HEK293 (cell line): ENCODE measurements around the gene GRK2.
A peak's percentile ranks its signal among the peaks of the same experiment; 100 is the strongest.

Source experiments
- ELK4 ChIP-seq: IDR thresholded peaks from 2 replicates; pipeline ENCODE4 v1.6.1; 2011; ENCODE audit warnings: mild to moderate bottlenecking, low read depth, low read length, borderline replicate concordance
- IKZF3 ChIP-seq: fragments of 450-650 bp; IDR thresholded peaks from 2 replicates; pipeline ENCODE4 v1.5.0; 2018; ENCODE audit warnings: missing biosample characterization, mild to moderate bottlenecking, missing genetic modification characterization, moderate library complexity
- INSM2 ChIP-seq: fragments of 450-650 bp; formaldehyde crosslinking; IDR thresholded peaks from 2 replicates; pipeline ENCODE4 v1.5.1; 2016; ENCODE audit warnings: missing biosample characterization, missing genetic modification characterization
- KLF10 ChIP-seq: fragments of 450-650 bp; IDR thresholded peaks from 2 replicates; pipeline ENCODE4 v1.5.1; 2018; ENCODE audit warnings: missing biosample characterization, mild to moderate bottlenecking, missing genetic modification characterization
- KLF16 ChIP-seq: fragments of 450-650 bp; formaldehyde crosslinking; IDR thresholded peaks from 2 replicates; pipeline ENCODE4 v1.5.1; 2017; ENCODE audit warnings: missing biosample characterization, missing genetic modification characterization
- REPIN1 ChIP-seq: fragments of 450-650 bp; formaldehyde crosslinking; IDR thresholded peaks from 2 replicates; pipeline ENCODE4 v1.5.1; 2017; ENCODE audit warnings: missing biosample characterization, missing genetic modification characterization, low read depth
- TSHZ1 ChIP-seq: fragments of 450-650 bp; formaldehyde crosslinking; IDR thresholded peaks from 2 replicates; pipeline ENCODE4 v1.5.1; 2016; ENCODE audit warnings: missing biosample characterization, missing genetic modification characterization, borderline replicate concordance
- ZBTB26 ChIP-seq: fragments of 450-650 bp; formaldehyde crosslinking; optimal IDR thresholded peaks from 2 replicates; pipeline ENCODE3; 2016; ENCODE audit warnings: missing biosample characterization, mild to moderate bottlenecking, missing genetic modification characterization
- ZBTB48 ChIP-seq: fragments of 450-650 bp; formaldehyde crosslinking; IDR thresholded peaks from 2 replicates; pipeline ENCODE4 v1.5.1; 2016; ENCODE audit warnings: missing biosample characterization, missing genetic modification characterization
- ZFP37 ChIP-seq: fragments of 450-650 bp; formaldehyde crosslinking; IDR thresholded peaks from 2 replicates; pipeline ENCODE4 v1.5.1; 2016; ENCODE audit warnings: missing biosample characterization, missing genetic modification characterization
- ZNF175 ChIP-seq: fragments of 450-650 bp; formaldehyde crosslinking; IDR thresholded peaks from 2 replicates; pipeline ENCODE4 v1.5.1; 2016; ENCODE audit warnings: missing biosample characterization, missing genetic modification characterization
- ZNF18 ChIP-seq: fragments of 450-650 bp; formaldehyde crosslinking; IDR thresholded peaks from 2 replicates; pipeline ENCODE4 v1.5.1; 2016; ENCODE audit warnings: missing biosample characterization, missing genetic modification characterization
- ZNF2 ChIP-seq: fragments of 450-650 bp; formaldehyde crosslinking; IDR thresholded peaks from 2 replicates; pipeline ENCODE4 v1.5.1; 2016; ENCODE audit warnings: missing biosample characterization, missing genetic modification characterization
- ZNF26 ChIP-seq: fragments of 450-650 bp; formaldehyde crosslinking; IDR thresholded peaks from 2 replicates; pipeline ENCODE4 v1.5.1; 2016; ENCODE audit warnings: missing biosample characterization, missing genetic modification characterization
- ZNF274 ChIP-seq, 2 experiments: fragments of 200-500 bp in 1 of 2; fragments of 450-650 bp in 1 of 2; sonication (Bioruptor generic) in 1 of 2; formaldehyde crosslinking in 1 of 2; IDR thresholded peaks; 2 replicates each; pipeline versions ENCODE4 v1.5.1 to v1.6.1; 2014 to 2016; ENCODE audit warnings: borderline replicate concordance in 1 of 2, inconsistent platforms in 1 of 2, low read length in 1 of 2, missing biosample characterization in 1 of 2, missing genetic modification characterization in 1 of 2
- ZNF324 ChIP-seq: fragments of 450-650 bp; formaldehyde crosslinking; IDR thresholded peaks from 2 replicates; pipeline ENCODE4 v1.5.1; 2016; ENCODE audit warnings: missing biosample characterization, missing genetic modification characterization
- ZNF433 ChIP-seq: fragments of 450-650 bp; formaldehyde crosslinking; IDR thresholded peaks from 2 replicates; pipeline ENCODE4 v1.5.1; 2016; ENCODE audit warnings: missing biosample characterization, missing genetic modification characterization, low read depth
- ZNF530 ChIP-seq: fragments of 450-650 bp; formaldehyde crosslinking; IDR thresholded peaks from 2 replicates; pipeline ENCODE4 v1.5.1; 2016; ENCODE audit warnings: low read depth, missing biosample characterization, missing genetic modification characterization
- ZNF555 ChIP-seq: fragments of 450-650 bp; formaldehyde crosslinking; conservative IDR thresholded peaks from 2 replicates; pipeline ENCODE4 v1.5.1; 2017; ENCODE audit warnings: missing biosample characterization, mild to moderate bottlenecking, missing genetic modification characterization, inconsistent platforms
- ZNF561 ChIP-seq: fragments of 450-650 bp; IDR thresholded peaks from 2 replicates; pipeline ENCODE4 v1.5.1; 2018; ENCODE audit warnings: missing biosample characterization, missing genetic modification characterization, borderline replicate concordance
- ZNF580 ChIP-seq: fragments of 450-650 bp; formaldehyde crosslinking; IDR thresholded peaks from 2 replicates; pipeline ENCODE4 v1.5.1; 2016; ENCODE audit warnings: missing biosample characterization, missing genetic modification characterization
- ZNF639 ChIP-seq: fragments of 450-650 bp; formaldehyde crosslinking; IDR thresholded peaks from 2 replicates; pipeline ENCODE4 v1.5.1; 2016; ENCODE audit warnings: missing biosample characterization, missing genetic modification characterization
- ZNF707 ChIP-seq: fragments of 450-650 bp; formaldehyde crosslinking; IDR thresholded peaks from 2 replicates; pipeline ENCODE4 v1.5.1; 2016; ENCODE audit warnings: missing biosample characterization, missing genetic modification characterization
- ZNF785 ChIP-seq: fragments of 450-650 bp; formaldehyde crosslinking; IDR thresholded peaks from 2 replicates; pipeline ENCODE4 v1.5.1; 2016; ENCODE audit warnings: missing biosample characterization, missing genetic modification characterization
- ZSCAN16 ChIP-seq: fragments of 450-650 bp; formaldehyde crosslinking; IDR thresholded peaks from 2 replicates; pipeline ENCODE4 v1.5.1; 2016; ENCODE audit warnings: missing biosample characterization, missing genetic modification characterization

GRK2 gene

GRCh38 chr11:67317205-67317887 lies 51.1 kb downstream of the GRK2 start (continued):
- TF ChIP-seq ZNF433 (no peak), KLF16 (peak; percentile 64), ZNF324 (peak; percentile 80), ZNF555 (no peak), ELK4 (no peak; the same call in 1 of the 2 replicates), ZNF26 (tag by site-specific recombination) (no peak), ZBTB26 (peak; percentile 78), INSM2 (tag by site-specific recombination) (no peak), ZNF580 (tag by site-specific recombination) (no peak), ZNF18 (tag by site-specific recombination) (no peak), ZNF785 (tag by site-specific recombination) (no peak), ZSCAN16 (tag by site-specific recombination) (no peak), KLF10 (no peak), ZNF639 (tag by site-specific recombination) (no peak), IKZF3 (tag by site-specific recombination) (0 out of 2 replicates have a peak, but pooled peaks have one; percentile 33), TSHZ1 (tag by site-specific recombination) (no peak), ZNF2 (tag by site-specific recombination) (peak; percentile 85), ZNF274 (IDR thresholded peaks at IDR 0.05; ENCODE audit: low read length) (no peak), ZNF274 (tag by site-specific recombination; IDR thresholded peaks at IDR 0.05; ENCODE audit: borderline replicate concordance) (no peak), REPIN1 (tag by site-specific recombination) (no peak), ZBTB48 (peak; percentile 65), ZNF530 (tag by site-specific recombination) (no peak), ZNF707 (tag by site-specific recombination) (no peak), ZNF175 (no peak), ZNF561 (peak; percentile 32; the same call in 1 of the 2 replicates), ZFP37 (tag by site-specific recombination) (0 out of 2 replicates have a peak, but pooled peaks have one; percentile 35)
